HepG2 (cell line): ENCODE measurements around the gene POLR3F. TPM values are rescaled to one million over a fixed set of nuclear protein-coding genes. Genes with fewer than 3 reads are reported as not detected.

Source experiments
- FOXO1 ChIP-seq: sonication (generic); formaldehyde crosslinking; IDR thresholded peaks from 2 replicates; pipeline ENCODE4 v1.4.0; 2020; ENCODE audit warnings: missing genetic modification reagents
- HDAC2 ChIP-seq: sonication (generic); formaldehyde crosslinking; IDR thresholded peaks from 2 replicates; pipeline ENCODE4 v1.4.0; 2020; ENCODE audit warnings: missing genetic modification reagents
- KDM3A ChIP-seq: IDR thresholded peaks from 2 replicates; pipeline ENCODE4 v1.6.1; 2018; ENCODE audit warnings: low read depth, missing compliant biosample characterization
- SP140L ChIP-seq: sonication (generic); formaldehyde crosslinking; IDR thresholded peaks from 2 replicates; pipeline ENCODE4 v1.4.0; 2020; ENCODE audit warnings: missing genetic modification reagents, borderline replicate concordance
- ZBTB20 ChIP-seq: sonication (generic); formaldehyde crosslinking; IDR thresholded peaks from 2 replicates; pipeline ENCODE4 v1.8.1; 2023; ENCODE audit warnings: missing genetic modification reagents, low read depth, mild to moderate bottlenecking, borderline replicate concordance
- ZKSCAN8 ChIP-seq: IDR thresholded peaks from 2 replicates; pipeline ENCODE4 v1.6.1; 2016; ENCODE audit warnings: borderline replicate concordance, missing genetic modification reagents, missing compliant biosample characterization
- ZNF143 ChIP-seq: sonication (generic); formaldehyde crosslinking; IDR thresholded peaks from 2 replicates; pipeline ENCODE4 v1.4.0; 2020; ENCODE audit warnings: missing genetic modification reagents
- ZNF562 ChIP-seq: sonication (generic); formaldehyde crosslinking; IDR thresholded peaks from 2 replicates; pipeline ENCODE4 v1.8.0; 2022; ENCODE audit warnings: missing genetic modification reagents, borderline replicate concordance
- ZNF709 ChIP-seq: sonication (generic); formaldehyde crosslinking; IDR thresholded peaks from 2 replicates; pipeline ENCODE4 v1.5.0; 2020; ENCODE audit warnings: mild to moderate bottlenecking, missing genetic modification reagents
- ZNF773 ChIP-seq: sonication (generic); formaldehyde crosslinking; IDR thresholded peaks from 2 replicates; pipeline ENCODE4 v1.4.0; 2020; ENCODE audit warnings: missing genetic modification reagents, borderline replicate concordance
- polyA plus RNA-seq, 8 experiments: library from polyadenylated mRNA; depleted of rRNA in 3 of 8; stranded (reverse) in 7 of 8; unstranded in 1 of 8; fragments of >200 nt; fragmentation: Illumina TruSeq in 4 of 8; extraction: Trizol in 4 of 8; gene quantifications; 2 replicates each; pipeline versions ENCODE4 v1.2.1 to v1.2.3, GENCODE V29; 2011 to 2016; ENCODE audit warnings: low read depth in 4 of 8, missing spikeins in 1 of 8, mixed read lengths in 1 of 8; ENCODE audit not compliant: insufficient read depth in 1 of 8
- total RNA-seq, 5 experiments: library from RNA; depleted of rRNA; stranded (reverse); fragments of >200 nt; fragmentation: Illumina TruSeq; extraction: Trizol; gene quantifications; 2 replicates each; pipeline ENCODE4 v1.2.3, GENCODE V29; 2016; ENCODE audit warnings: low read depth in 1 of 5
- TF ChIP-seq, protein P1 (sequence below): IDR thresholded peaks from 2 replicates; pipeline ENCODE4 v1.6.1; 2016; ENCODE audit warnings: control low read depth
- TF ChIP-seq, protein P2 (sequence below): sonication (generic); formaldehyde crosslinking; IDR thresholded peaks from 2 replicates; pipeline ENCODE4 v1.5.0; 2020; ENCODE audit warnings: missing genetic modification reagents
- TF ChIP-seq, protein P3 (sequence below): sonication (generic); formaldehyde crosslinking; conservative IDR thresholded peaks from 2 replicates; pipeline ENCODE4 v1.4.0; 2020; ENCODE audit warnings: mild to moderate bottlenecking, missing genetic modification reagents, moderate library complexity
- TF ChIP-seq, protein P4 (sequence below): sonication (generic); formaldehyde crosslinking; IDR thresholded peaks from 2 replicates; pipeline ENCODE4 v1.5.0; 2020; ENCODE audit warnings: mild to moderate bottlenecking, missing genetic modification reagents
- TF ChIP-seq, protein P5 (sequence below): sonication (generic); formaldehyde crosslinking; IDR thresholded peaks from 2 replicates; pipeline ENCODE4 v1.4.0; 2020; ENCODE audit warnings: low read depth, mild to moderate bottlenecking, missing genetic modification reagents
- TF ChIP-seq, protein P6 (sequence below): sonication (generic); formaldehyde crosslinking; IDR thresholded peaks from 2 replicates; pipeline ENCODE4 v1.8.0; 2022; ENCODE audit warnings: mild to moderate bottlenecking, missing genetic modification reagents; ENCODE audit not compliant: insufficient replicate concordance

The POLR3F gene
- total and polyA plus RNA-seq, 2 of the 13 experiments (the other 11 are each of a cell fraction or from before 2014, with no cell fraction given): 11.7 to 25.5 TPM

DNA sequence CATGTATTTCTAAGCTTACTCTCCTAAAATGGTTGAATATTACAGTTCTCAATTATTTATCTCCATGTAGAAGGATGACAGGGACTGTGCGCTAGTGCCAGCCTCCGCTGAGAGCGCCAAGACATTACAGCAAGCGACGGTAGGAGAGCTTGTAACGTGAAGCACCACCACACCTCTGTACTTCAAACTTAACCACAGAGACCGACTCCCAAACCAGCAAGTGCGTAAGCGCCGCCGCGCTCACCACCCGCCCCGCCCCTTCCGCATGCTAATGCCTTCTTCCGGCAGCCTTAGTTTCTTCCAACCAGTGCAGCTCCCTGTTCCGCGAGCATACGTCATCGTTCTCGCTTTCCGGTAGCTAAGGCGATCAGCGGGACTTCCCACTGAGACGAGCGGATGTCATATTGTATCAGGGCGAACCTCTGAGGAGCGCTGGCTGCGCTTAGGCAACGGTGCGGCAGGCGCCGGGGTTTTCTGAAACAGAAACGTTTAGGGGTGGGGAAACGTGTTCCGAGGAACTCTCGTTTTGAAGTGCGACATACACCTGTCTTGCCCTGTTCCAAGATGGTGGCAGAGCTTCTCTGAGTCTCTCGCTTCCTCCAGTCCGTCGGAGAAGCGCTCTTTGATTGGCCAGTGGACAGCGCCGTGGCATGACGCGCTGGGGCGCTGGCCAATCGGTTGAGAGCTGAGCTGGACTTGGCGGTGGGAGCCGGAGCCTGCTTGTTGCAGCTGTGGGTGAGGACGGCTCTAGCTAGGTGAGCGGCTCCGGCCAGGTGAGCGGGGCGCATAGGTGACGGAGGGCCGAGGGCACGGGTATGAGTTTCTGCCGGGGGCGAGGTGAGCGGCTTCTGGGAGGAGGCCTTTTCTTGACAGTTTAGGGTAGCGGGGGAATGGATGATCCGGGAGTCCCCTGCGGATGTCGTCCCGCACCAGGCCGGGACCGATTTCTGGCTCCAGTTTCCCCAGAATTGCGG lies 40.3 kb downstream of the POLR3F start, which contains the start of gene SEC23B (continued):
- TF ChIP-seq SP140L (CRISPR knock-in tag) (peak; percentile 84), ZNF562 (CRISPR knock-in tag) (no peak), KDM3A (CRISPR knock-in tag) (peak; percentile 60; the same call in 1 of the 2 replicates), ZNF773 (peak; percentile 26), ZKSCAN8 (peak; percentile 87), HDAC2 (CRISPR knock-in tag) (peak; percentile 88), ZBTB20 (peak; percentile 93), ZNF709 (CRISPR knock-in tag) (peak; percentile 91), ZNF143 (CRISPR knock-in tag) (peak; percentile 80), FOXO1 (CRISPR knock-in tag) (peak; percentile 70)
- TF ChIP-seq, protein P1, sequence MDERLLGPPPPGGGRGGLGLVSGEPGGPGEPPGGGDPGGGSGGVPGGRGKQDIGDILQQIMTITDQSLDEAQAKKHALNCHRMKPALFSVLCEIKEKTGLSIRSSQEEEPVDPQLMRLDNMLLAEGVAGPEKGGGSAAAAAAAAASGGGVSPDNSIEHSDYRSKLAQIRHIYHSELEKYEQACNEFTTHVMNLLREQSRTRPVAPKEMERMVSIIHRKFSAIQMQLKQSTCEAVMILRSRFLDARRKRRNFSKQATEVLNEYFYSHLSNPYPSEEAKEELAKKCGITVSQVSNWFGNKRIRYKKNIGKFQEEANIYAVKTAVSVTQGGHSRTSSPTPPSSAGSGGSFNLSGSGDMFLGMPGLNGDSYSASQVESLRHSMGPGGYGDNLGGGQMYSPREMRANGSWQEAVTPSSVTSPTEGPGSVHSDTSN (CRISPR knock-in tag): no peak; the same call in none of the 2 replicates
- TF ChIP-seq, protein P2, sequence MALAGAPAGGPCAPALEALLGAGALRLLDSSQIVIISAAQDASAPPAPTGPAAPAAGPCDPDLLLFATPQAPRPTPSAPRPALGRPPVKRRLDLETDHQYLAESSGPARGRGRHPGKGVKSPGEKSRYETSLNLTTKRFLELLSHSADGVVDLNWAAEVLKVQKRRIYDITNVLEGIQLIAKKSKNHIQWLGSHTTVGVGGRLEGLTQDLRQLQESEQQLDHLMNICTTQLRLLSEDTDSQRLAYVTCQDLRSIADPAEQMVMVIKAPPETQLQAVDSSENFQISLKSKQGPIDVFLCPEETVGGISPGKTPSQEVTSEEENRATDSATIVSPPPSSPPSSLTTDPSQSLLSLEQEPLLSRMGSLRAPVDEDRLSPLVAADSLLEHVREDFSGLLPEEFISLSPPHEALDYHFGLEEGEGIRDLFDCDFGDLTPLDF: peak; percentile 81
- TF ChIP-seq, protein P3, sequence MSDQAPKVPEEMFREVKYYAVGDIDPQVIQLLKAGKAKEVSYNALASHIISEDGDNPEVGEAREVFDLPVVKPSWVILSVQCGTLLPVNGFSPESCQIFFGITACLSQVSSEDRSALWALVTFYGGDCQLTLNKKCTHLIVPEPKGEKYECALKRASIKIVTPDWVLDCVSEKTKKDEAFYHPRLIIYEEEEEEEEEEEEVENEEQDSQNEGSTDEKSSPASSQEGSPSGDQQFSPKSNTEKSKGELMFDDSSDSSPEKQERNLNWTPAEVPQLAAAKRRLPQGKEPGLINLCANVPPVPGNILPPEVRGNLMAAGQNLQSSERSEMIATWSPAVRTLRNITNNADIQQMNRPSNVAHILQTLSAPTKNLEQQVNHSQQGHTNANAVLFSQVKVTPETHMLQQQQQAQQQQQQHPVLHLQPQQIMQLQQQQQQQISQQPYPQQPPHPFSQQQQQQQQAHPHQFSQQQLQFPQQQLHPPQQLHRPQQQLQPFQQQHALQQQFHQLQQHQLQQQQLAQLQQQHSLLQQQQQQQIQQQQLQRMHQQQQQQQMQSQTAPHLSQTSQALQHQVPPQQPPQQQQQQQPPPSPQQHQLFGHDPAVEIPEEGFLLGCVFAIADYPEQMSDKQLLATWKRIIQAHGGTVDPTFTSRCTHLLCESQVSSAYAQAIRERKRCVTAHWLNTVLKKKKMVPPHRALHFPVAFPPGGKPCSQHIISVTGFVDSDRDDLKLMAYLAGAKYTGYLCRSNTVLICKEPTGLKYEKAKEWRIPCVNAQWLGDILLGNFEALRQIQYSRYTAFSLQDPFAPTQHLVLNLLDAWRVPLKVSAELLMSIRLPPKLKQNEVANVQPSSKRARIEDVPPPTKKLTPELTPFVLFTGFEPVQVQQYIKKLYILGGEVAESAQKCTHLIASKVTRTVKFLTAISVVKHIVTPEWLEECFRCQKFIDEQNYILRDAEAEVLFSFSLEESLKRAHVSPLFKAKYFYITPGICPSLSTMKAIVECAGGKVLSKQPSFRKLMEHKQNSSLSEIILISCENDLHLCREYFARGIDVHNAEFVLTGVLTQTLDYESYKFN: peak; percentile 53
- TF ChIP-seq, protein P4, sequence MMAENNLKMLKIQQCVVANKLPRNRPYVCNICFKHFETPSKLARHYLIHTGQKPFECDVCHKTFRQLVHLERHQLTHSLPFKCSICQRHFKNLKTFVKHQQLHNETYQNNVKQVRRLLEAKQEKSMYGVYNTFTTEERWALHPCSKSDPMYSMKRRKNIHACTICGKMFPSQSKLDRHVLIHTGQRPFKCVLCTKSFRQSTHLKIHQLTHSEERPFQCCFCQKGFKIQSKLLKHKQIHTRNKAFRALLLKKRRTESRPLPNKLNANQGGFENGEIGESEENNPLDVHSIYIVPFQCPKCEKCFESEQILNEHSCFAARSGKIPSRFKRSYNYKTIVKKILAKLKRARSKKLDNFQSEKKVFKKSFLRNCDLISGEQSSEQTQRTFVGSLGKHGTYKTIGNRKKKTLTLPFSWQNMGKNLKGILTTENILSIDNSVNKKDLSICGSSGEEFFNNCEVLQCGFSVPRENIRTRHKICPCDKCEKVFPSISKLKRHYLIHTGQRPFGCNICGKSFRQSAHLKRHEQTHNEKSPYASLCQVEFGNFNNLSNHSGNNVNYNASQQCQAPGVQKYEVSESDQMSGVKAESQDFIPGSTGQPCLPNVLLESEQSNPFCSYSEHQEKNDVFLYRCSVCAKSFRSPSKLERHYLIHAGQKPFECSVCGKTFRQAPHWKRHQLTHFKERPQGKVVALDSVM (CRISPR knock-in tag): no peak; the same call in 1 of the 2 replicates
- TF ChIP-seq, protein P5, sequence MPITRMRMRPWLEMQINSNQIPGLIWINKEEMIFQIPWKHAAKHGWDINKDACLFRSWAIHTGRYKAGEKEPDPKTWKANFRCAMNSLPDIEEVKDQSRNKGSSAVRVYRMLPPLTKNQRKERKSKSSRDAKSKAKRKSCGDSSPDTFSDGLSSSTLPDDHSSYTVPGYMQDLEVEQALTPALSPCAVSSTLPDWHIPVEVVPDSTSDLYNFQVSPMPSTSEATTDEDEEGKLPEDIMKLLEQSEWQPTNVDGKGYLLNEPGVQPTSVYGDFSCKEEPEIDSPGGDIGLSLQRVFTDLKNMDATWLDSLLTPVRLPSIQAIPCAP: 0 out of 2 replicates have a peak, but pooled peaks have one; percentile 61
- TF ChIP-seq, protein P6, sequence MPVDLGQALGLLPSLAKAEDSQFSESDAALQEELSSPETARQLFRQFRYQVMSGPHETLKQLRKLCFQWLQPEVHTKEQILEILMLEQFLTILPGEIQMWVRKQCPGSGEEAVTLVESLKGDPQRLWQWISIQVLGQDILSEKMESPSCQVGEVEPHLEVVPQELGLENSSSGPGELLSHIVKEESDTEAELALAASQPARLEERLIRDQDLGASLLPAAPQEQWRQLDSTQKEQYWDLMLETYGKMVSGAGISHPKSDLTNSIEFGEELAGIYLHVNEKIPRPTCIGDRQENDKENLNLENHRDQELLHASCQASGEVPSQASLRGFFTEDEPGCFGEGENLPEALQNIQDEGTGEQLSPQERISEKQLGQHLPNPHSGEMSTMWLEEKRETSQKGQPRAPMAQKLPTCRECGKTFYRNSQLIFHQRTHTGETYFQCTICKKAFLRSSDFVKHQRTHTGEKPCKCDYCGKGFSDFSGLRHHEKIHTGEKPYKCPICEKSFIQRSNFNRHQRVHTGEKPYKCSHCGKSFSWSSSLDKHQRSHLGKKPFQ: no peak
